Activated T-helper 17 cell treated with anti-CD3 and anti-CD28 coated beads, Interleukin-2, amount 50 U/mL, for 72 hours (primary cell): ENCODE measurements around the gene OR5B12. TPM values are rescaled to one million over a fixed set of nuclear protein-coding genes. Genes with fewer than 3 reads are reported as not detected.
A peak's percentile ranks its signal among the peaks of the same experiment; 100 is the strongest.
"Not testable (repeated sequence)": the region's sequence is repeated elsewhere in the genome, so short reads cannot be mapped to it uniquely, and the experiment has no call there.

ENCODE experiments used
- ATAC-seq: fragments of 150-1000 bp; cut with Tn5 transposase; replicated peaks from 2 replicates; pipeline ENCODE4 v1.10.0; 2021; ENCODE audit warnings: mild to moderate bottlenecking, moderate library complexity
- H3K27ac Mint-ChIP-seq: one replicate; pipeline ENCODE4 v1.8.0; 2022; ENCODE audit warnings: mixed read lengths
- H3K27me3 Mint-ChIP-seq: one replicate; pipeline ENCODE4 v1.8.0; 2022; ENCODE audit warnings: mixed read lengths
- H3K36me3 Mint-ChIP-seq: one replicate; pipeline ENCODE4 v1.8.0; 2022; ENCODE audit warnings: low read depth, mild to moderate bottlenecking, mixed read lengths
- H3K4me1 Mint-ChIP-seq: one replicate; pipeline ENCODE4 v1.8.0; 2022; ENCODE audit warnings: mixed read lengths
- H3K4me3 Mint-ChIP-seq: one replicate; pipeline ENCODE4 v1.8.0; 2022; ENCODE audit warnings: mild to moderate bottlenecking, mixed read lengths
- H3K9me3 Mint-ChIP-seq: one replicate; pipeline ENCODE4 v1.8.0; 2022; ENCODE audit warnings: mixed read lengths
- total RNA-seq, 2 donors: library from RNA; stranded (reverse); gene quantifications; one replicate each; pipeline ENCODE4 v1.2.3, GENCODE V29; 2022

The OR5B12 gene
- total RNA-seq, 2 donors from 2014 or later = 0.53 TPM; not detected in 1

DNA sequence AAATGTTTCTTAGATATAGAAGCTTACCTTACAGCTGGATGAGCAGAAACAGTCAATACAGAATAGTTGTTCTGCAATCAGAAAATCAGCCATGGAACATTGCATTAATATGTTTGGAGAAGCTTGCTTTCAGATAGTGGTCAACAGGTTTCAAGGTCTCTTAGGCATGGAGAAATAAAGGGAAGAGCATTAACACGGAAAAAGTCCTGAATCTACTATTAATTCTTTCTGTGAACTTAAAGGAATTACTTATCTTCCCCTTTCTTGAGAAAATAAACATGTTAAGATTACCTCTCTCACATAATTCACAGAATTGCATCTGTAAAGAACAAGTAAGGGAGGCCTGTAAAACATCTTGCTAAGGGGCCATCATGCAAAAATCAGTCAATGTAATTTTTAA lies 35.3 kb downstream of the OR5B12 start, which contains the start of gene OR5B3:
Gene OR5B3, minus strand, starts transcription at position 101 of the 400 bp plus-strand sequence. CDS start 3,465 bp downstream, outside the sequence.
- H3K27ac Mint-ChIP-seq = no peak within 1 kb of the TSS
- no peak for ATAC-seq
- no peaks in the 10 kb centered on the region for H3K36me3 Mint-ChIP-seq
- H3K27me3 Mint-ChIP-seq = peaks cover 15% of the 10 kb centered on the region
- peaks cover 31% of the 10 kb centered on the region for H3K9me3 Mint-ChIP-seq
- H3K4me3 Mint-ChIP-seq = no peak within 1 kb of the TSS
- H3K4me1 Mint-ChIP-seq = no peaks in the 10 kb centered on the region

DNA sequence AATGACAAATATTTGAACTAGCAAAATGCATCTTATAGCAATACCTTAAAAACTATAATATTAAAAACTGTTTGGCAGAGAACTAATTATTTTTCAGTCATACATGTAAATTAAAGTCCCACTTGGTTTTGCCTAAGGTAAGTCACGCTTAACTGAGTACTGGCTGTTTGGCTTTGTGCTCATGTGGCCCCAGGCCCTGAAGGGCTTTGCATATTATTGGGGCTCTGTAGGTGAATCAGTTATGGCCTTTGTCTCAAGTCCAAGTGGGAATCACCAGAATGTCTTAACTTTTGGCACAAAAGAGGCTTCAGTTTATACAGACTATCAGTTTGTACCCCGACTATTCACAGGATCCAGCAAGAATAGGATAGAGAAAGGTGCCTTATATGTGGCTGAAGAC lies 42.4 kb downstream of the OR5B12 start:
- not testable (repeated sequence) for H3K27ac Mint-ChIP-seq, H3K4me1 Mint-ChIP-seq, H3K36me3 Mint-ChIP-seq, H3K9me3 Mint-ChIP-seq, ATAC-seq, H3K4me3 Mint-ChIP-seq
- peaks cover 15% of the 10 kb centered on the region for H3K27me3 Mint-ChIP-seq

GRCh38 chr11:58395581-58395980 lies 46.5 kb downstream of the OR5B12 start:
- Mint-ChIP-seq H3K27ac (no peak overlapping the region), H3K4me1 (no peaks in the 10 kb centered on the region), H3K4me3 (no peak overlapping the region), H3K9me3 (no peaks in the 10 kb centered on the region), H3K27me3 (peaks cover 6% of the 10 kb centered on the region), H3K36me3 (no peaks in the 10 kb centered on the region)
- peak; percentile 21 for ATAC-seq

DNA sequence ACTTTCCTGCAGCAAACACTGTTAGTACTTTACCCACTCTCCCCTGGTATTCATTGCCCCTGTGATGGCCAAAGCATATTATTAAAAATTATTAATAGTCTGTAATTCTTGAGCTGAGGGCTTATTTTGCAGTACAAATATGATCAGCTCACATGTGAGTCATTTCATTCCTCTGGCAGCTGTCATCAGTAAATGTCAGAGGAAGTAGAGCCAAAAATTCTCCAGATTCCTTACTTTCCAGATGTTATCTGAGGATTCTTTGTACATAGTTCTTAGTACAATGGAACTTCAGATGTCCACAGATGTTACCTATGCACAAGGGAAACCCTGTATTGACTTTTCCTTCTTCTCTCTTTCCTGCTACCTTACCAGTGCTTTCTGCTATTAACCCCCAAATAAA lies 47.8 kb downstream of the OR5B12 start:
- Mint-ChIP-seq H3K27ac (no peak overlapping the region), H3K9me3 (no peaks in the 10 kb centered on the region), H3K27me3 (peaks cover 6% of the 10 kb centered on the region), H3K4me1 (no peaks in the 10 kb centered on the region), H3K4me3 (no peak overlapping the region), H3K36me3 (no peaks in the 10 kb centered on the region)
- ATAC-seq = no peak

- Mint-ChIP-seq H3K36me3 (no peaks in the 10 kb centered on the region), H3K27me3 (peaks cover 6% of the 10 kb centered on the region), H3K4me3 (no peak overlapping the region), H3K27ac (no peak overlapping the region), H3K4me1 (no peaks in the 10 kb centered on the region), H3K9me3 (no peaks in the 10 kb centered on the region)
- no peak for ATAC-seq
Observed at GRCh38 chr11:58392746-58393145, 49.3 kb downstream of the OR5B12 start.

- no peaks in the 10 kb centered on the region for H3K36me3 Mint-ChIP-seq
- peaks cover 6% of the 10 kb centered on the region for H3K27me3 Mint-ChIP-seq
- no peak overlapping the region for H3K27ac Mint-ChIP-seq
- no peaks in the 10 kb centered on the region for H3K9me3 Mint-ChIP-seq
- ATAC-seq = peak; percentile 51
- H3K4me3 Mint-ChIP-seq = no peak overlapping the region
- no peaks in the 10 kb centered on the region for H3K4me1 Mint-ChIP-seq
Observed at GRCh38 chr11:58391879-58392278, 50.2 kb downstream of the OR5B12 start.

- no peaks in the 10 kb centered on the region for H3K4me1 Mint-ChIP-seq
- no peak overlapping the region for H3K27ac Mint-ChIP-seq
- no peak for ATAC-seq
- H3K27me3 Mint-ChIP-seq = peaks cover 6% of the 10 kb centered on the region
- no peak overlapping the region for H3K4me3 Mint-ChIP-seq
- H3K9me3 Mint-ChIP-seq = no peaks in the 10 kb centered on the region
- no peaks in the 10 kb centered on the region for H3K36me3 Mint-ChIP-seq
Observed at GRCh38 chr11:58390551-58391063, 51.4 kb downstream of the OR5B12 start.

Other genes with a start within 250 kb of the OR5B12 start
- not detected for gene OR1S2, start 238.1 kb downstream of the OR5B12 start, total RNA-seq
- gene OR1S1, start 229.5 kb downstream of the OR5B12 start, total RNA-seq = not detected
- gene OR10Q1, start 213.3 kb downstream of the OR5B12 start, total RNA-seq = not detected
- gene OR10W1, start 174.0 kb downstream of the OR5B12 start, total RNA-seq = not detected
- not detected for gene OR5B17, start 83.2 kb downstream of the OR5B12 start, total RNA-seq
- gene OR5B3, start 35.4 kb downstream of the OR5B12 start, total RNA-seq = not detected
- gene OR5B2, start 14.1 kb downstream of the OR5B12 start, total RNA-seq = under 1 TPM in 1 of 2 donors, not detected in 1; 0.45 TPM
- gene OR5B21, start 65.9 kb upstream of the OR5B12 start, total RNA-seq = 1 to 10 TPM; 2.9 to 3.6 TPM
- 100 to 1,000 TPM; 234 to 320 TPM for gene LPXN, start 133.6 kb upstream of the OR5B12 start, total RNA-seq
- 10 to 100 TPM; 45.7 to 47.4 TPM for gene ZFP91, start 136.8 kb upstream of the OR5B12 start, total RNA-seq
- 1 to 10 TPM; 4.1 to 5.5 TPM for gene CNTF, start 180.4 kb upstream of the OR5B12 start, total RNA-seq